GM12875 (cell line): ENCODE data around the gene LRFN4.

Experiments
- H3K4me3 ChIP-seq: one replicate; pipeline ENCODE4 v1.5.1; 2011; ENCODE audit warnings: low read depth, low read length, control low read depth
- CTCF ChIP-seq: IDR thresholded peaks from 2 replicates; pipeline ENCODE4 v1.5.1; 2011; ENCODE audit warnings: low read depth, mild to moderate bottlenecking, control low read depth, inconsistent platforms, low read length, moderate library complexity, borderline replicate concordance; ENCODE audit not compliant: insufficient read depth

The LRFN4 gene

GRCh38 chr11:66904981-66905521, 48.2 kb downstream of the LRFN4 start:
- TF ChIP-seq CTCF: no peak
- H3K4me3 ChIP-seq: no peak overlapping the region

GRCh38 chr11:66905631-66906030, 48.8 kb downstream of the LRFN4 start:
- H3K4me3 ChIP-seq: no peak overlapping the region
- no peak for TF ChIP-seq CTCF

GRCh38 chr11:66906061-66906733, 49.3 kb downstream of the LRFN4 start:
- no peak for TF ChIP-seq CTCF
- H3K4me3 ChIP-seq: no peak overlapping the region

GRCh38 chr11:66907751-66908630, 51.1 kb downstream of the LRFN4 start:
- no peak for TF ChIP-seq CTCF
- H3K4me3 ChIP-seq: no peak overlapping the region

- TF ChIP-seq CTCF: no peak
Measured at GRCh38 chr11:66909181-66909580, 52.3 kb downstream of the LRFN4 start.

GRCh38 chr11:66910016-66910415, 53.2 kb downstream of the LRFN4 start:
- no peak overlapping the region for H3K4me3 ChIP-seq

More at GRCh38 chr11:66909181-66909580, 52.3 kb downstream of the LRFN4 start:
- no peak overlapping the region for H3K4me3 ChIP-seq

More at GRCh38 chr11:66910016-66910415, 53.2 kb downstream of the LRFN4 start:
- no peak for TF ChIP-seq CTCF
